Keratinocyte (primary cell): ENCODE measurements around the gene NOX5. TPM values are rescaled to one million over a fixed set of nuclear protein-coding genes. Genes with fewer than 3 reads are reported as not detected.

Source experiments
- DNase-seq: peaks from one replicate; pipeline ENCODE4 v3.0.0-alpha.2; 2011; ENCODE audit warnings: low read depth, missing footprints, low spot score
- FAIRE-seq: peaks from 2 replicates; lab custom pipeline; 2011; peaks lifted over from hg19 to GRCh38; lab: Jason Lieb, UNC
- H2AFZ ChIP-seq: 2 replicates; pipeline ENCODE4 v1.6.0; 2012; ENCODE audit warnings: low read length, control low read depth, inconsistent platforms; ENCODE audit not compliant: control insufficient read depth
- H3K27ac ChIP-seq: 2 replicates; pipeline ENCODE4 v1.5.1; 2011; ENCODE audit warnings: low read length; ENCODE audit not compliant: control insufficient read depth, insufficient read depth
- H3K27me3 ChIP-seq: 3 replicates; pipeline ENCODE4 v1.6.0; 2011; ENCODE audit warnings: low read length; ENCODE audit not compliant: control insufficient read depth, insufficient read depth; ENCODE audit errors: extremely low read depth
- H3K36me3 ChIP-seq, 2 experiments: 2 replicates in 1 of 2; 3 replicates in 1 of 2; pipeline ENCODE4 v1.5.1; 2011; ENCODE audit warnings: low read length in 2 of 2, mild to moderate bottlenecking in 1 of 2; ENCODE audit not compliant: control insufficient read depth in 2 of 2, insufficient read depth in 2 of 2; ENCODE audit errors: extremely low read depth in 1 of 2
- H3K4me1 ChIP-seq: 3 replicates; pipeline ENCODE4 v1.5.1; 2011; ENCODE audit warnings: low read length; ENCODE audit not compliant: control insufficient read depth, insufficient read depth; ENCODE audit errors: extremely low read depth
- H3K4me2 ChIP-seq: 3 replicates; pipeline ENCODE4 v1.6.0; 2011; ENCODE audit warnings: low read depth, low read length; ENCODE audit not compliant: control insufficient read depth, insufficient read depth; ENCODE audit errors: extremely low read depth
- H3K4me3 ChIP-seq, 3 experiments: fragments of 200-600 bp in 1 of 3; sonication (generic) in 1 of 3; 2 replicates in 2 of 3; 3 replicates in 1 of 3; pipeline ENCODE4 v1.5.1; 2011 to 2016; ENCODE audit warnings: low read length in 3 of 3, mild to moderate bottlenecking in 3 of 3, control low read depth in 2 of 3, inconsistent platforms in 1 of 3, low read depth in 1 of 3, mixed read lengths in 1 of 3, mixed run types in 1 of 3, moderate library complexity in 1 of 3; ENCODE audit not compliant: control insufficient read depth in 2 of 3, insufficient read depth in 2 of 3; ENCODE audit errors: extremely low read depth in 1 of 3
- H3K79me2 ChIP-seq: 2 replicates; pipeline ENCODE4 v1.6.0; 2012; ENCODE audit warnings: low read length; ENCODE audit not compliant: control insufficient read depth, insufficient read depth
- H3K9ac ChIP-seq: 3 replicates; pipeline ENCODE4 v1.6.0; 2011; ENCODE audit warnings: low read length; ENCODE audit not compliant: control insufficient read depth, insufficient read depth; ENCODE audit errors: extremely low read depth
- H3K9me1 ChIP-seq: 3 replicates; pipeline ENCODE4 v1.6.0; 2011; ENCODE audit warnings: low read length; ENCODE audit not compliant: control insufficient read depth, insufficient read depth; ENCODE audit errors: extremely low read depth
- H3K9me3 ChIP-seq: 2 replicates; pipeline ENCODE4 v1.5.1; 2012; ENCODE audit warnings: low read depth, low read length; ENCODE audit not compliant: control insufficient read depth
- H4K20me1 ChIP-seq: 3 replicates; pipeline ENCODE4 v1.6.0; 2011; ENCODE audit warnings: low read length; ENCODE audit not compliant: control insufficient read depth, insufficient read depth; ENCODE audit errors: extremely low read depth
- EZH2 ChIP-seq: IDR thresholded peaks from one replicate; pipeline ENCODE4 v1.6.1; 2012; ENCODE audit warnings: inconsistent platforms, mild to moderate bottlenecking, low read length, moderate library complexity
- dilution Hi-C: fragments of 300-500 bp; cut with MboI; formaldehyde crosslinking; loops from one replicate; pipeline ENCODE4 v1.7.0; 2020; ENCODE audit warnings: low sequenced_read_pairs; ENCODE audit not compliant: extremely low pct_ligation_motif_present
- polyA plus RNA-seq, 5 experiments: library from polyadenylated mRNA; depleted of rRNA in 3 of 5; stranded (reverse) in 3 of 5; stranded (forward) in 1 of 5; unstranded in 1 of 5; fragments of >200 nt; gene quantifications; 1 replicate in 1 of 5; 2 replicates in 3 of 5; 3 replicates in 1 of 5; pipeline versions ENCODE4 v1.2.1 to v1.2.3, GENCODE V29; 2011 to 2012; ENCODE audit warnings: missing spikeins in 2 of 5, low read depth in 1 of 5, low replicate concordance in 1 of 5
- TF ChIP-seq, protein P1 (sequence below), 3 experiments: IDR thresholded peaks in 1 of 3; conservative IDR thresholded peaks in 1 of 3; optimal IDR thresholded peaks in 1 of 3; 2 replicates in 2 of 3; 3 replicates in 1 of 3; pipeline versions ENCODE3 to v1.5.1; 2011; ENCODE audit warnings: low read length in 3 of 3, mild to moderate bottlenecking in 3 of 3, moderate library complexity in 2 of 3, control low read depth in 1 of 3, inconsistent platforms in 1 of 3; ENCODE audit not compliant: insufficient read depth in 2 of 3; ENCODE audit errors: extremely low read depth in 1 of 3

The NOX5 gene
- polyA plus RNA-seq, 1 donor (not counting 4 experiments of a cell fraction or from before 2014, with no cell fraction given): 0.16 TPM

DNA sequence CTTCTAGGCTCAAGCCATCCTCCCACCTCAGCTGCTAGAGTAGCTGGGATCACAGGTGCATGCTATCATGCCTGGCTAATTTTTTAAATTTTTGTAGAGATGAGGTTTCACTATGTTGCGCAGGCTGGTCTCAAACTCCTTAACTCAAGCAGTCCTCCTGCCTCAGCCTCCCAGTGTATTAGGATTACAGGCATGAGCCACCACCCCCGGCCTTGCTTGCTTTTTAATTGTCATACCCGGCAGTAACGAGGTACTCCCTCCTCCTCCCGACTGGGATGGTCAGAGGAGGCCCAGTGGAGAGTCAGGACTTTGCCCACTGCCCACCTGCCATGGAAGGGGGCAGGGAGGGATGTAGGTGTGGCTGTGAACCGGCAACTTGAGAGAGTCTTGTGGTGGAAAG lies 4.5 kb downstream of the NOX5 start:
- Histone ChIP-seq H4K20me1 (no peaks in the 10 kb centered on the region), H3K4me2 (no peak overlapping the region), H3K9me3 (no peaks in the 10 kb centered on the region), H3K4me3 (no peak overlapping the region), H3K27ac (no peak overlapping the region), H2AFZ (no peak overlapping the region), H3K9me1 (no peaks in the 10 kb centered on the region), H3K36me3 (no peaks in the 10 kb centered on the region), H3K79me2 (no peaks in the 10 kb centered on the region), H3K4me1 (peaks cover 7% of the 10 kb centered on the region), H3K9ac (no peak overlapping the region), H3K27me3 (no peaks in the 10 kb centered on the region)
- dilution Hi-C loops: no loop called here
- no peak for FAIRE-seq
- DNase-seq: no peak
- no peak for TF ChIP-seq EZH2
- TF ChIP-seq, protein P1, sequence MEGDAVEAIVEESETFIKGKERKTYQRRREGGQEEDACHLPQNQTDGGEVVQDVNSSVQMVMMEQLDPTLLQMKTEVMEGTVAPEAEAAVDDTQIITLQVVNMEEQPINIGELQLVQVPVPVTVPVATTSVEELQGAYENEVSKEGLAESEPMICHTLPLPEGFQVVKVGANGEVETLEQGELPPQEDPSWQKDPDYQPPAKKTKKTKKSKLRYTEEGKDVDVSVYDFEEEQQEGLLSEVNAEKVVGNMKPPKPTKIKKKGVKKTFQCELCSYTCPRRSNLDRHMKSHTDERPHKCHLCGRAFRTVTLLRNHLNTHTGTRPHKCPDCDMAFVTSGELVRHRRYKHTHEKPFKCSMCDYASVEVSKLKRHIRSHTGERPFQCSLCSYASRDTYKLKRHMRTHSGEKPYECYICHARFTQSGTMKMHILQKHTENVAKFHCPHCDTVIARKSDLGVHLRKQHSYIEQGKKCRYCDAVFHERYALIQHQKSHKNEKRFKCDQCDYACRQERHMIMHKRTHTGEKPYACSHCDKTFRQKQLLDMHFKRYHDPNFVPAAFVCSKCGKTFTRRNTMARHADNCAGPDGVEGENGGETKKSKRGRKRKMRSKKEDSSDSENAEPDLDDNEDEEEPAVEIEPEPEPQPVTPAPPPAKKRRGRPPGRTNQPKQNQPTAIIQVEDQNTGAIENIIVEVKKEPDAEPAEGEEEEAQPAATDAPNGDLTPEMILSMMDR (optimal IDR thresholded peaks at IDR 0.05 in 1 of 3, IDR thresholded peaks at IDR 0.05 in 1 of 3, conservative IDR thresholded peaks at IDR 0.05 in 1 of 3; ENCODE audit: extremely low read depth in 1 of 3, insufficient read depth in 2 of 3, low read length in 3 of 3): no peak

DNA sequence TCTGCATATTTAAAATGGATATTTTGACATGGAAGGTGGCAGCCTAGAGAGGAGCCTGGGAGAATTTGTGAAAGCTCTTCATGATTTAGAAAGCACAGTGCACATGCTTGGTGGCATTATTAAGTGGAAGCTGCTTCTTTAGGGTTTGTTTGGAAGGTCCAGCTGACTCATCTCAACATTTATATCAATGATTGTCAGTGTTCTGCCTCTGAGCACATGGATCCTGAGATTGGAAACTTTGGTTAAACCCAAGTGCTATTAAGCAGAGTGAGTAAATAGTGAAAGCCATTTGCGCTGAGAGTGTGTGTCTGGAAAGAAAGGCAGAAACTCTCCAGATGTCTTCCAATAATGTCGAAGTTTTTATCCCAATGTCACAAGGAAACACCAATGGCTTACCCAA lies 7.4 kb downstream of the NOX5 start:
- TF ChIP-seq, protein P1 (optimal IDR thresholded peaks at IDR 0.05 in 1 of 3, IDR thresholded peaks at IDR 0.05 in 1 of 3, conservative IDR thresholded peaks at IDR 0.05 in 1 of 3; ENCODE audit: extremely low read depth in 1 of 3, insufficient read depth in 2 of 3, low read length in 3 of 3): no peak
- TF ChIP-seq EZH2: no peak
- DNase-seq: no peak
- Histone ChIP-seq H3K27ac (no peak overlapping the region), H2AFZ (no peak overlapping the region), H3K4me3 (no peak overlapping the region), H3K27me3 (no peaks in the 10 kb centered on the region), H3K9me1 (no peaks in the 10 kb centered on the region), H4K20me1 (no peaks in the 10 kb centered on the region), H3K79me2 (no peaks in the 10 kb centered on the region), H3K9ac (no peak overlapping the region), H3K9me3 (no peaks in the 10 kb centered on the region), H3K4me2 (no peak overlapping the region), H3K36me3 (no peaks in the 10 kb centered on the region), H3K4me1 (no peaks in the 10 kb centered on the region)
- dilution Hi-C loops: no loop called here
- FAIRE-seq: no peak
